Measurements from ENCODE around the gene ASCL5.

Gene ASCL5

GRCh38 chr1:201116091-201116490, 10.9 kb downstream of the ASCL5 start:
- H3K4me3 ChIP-seq (ENCODE audit: control insufficient read depth, low read depth, low read length), result no peak overlapping the region
- no peak for TF ChIP-seq CTCF (conservative IDR thresholded peaks at IDR 0.05; ENCODE audit: control insufficient read depth, insufficient read depth, low read depth, low read length)
- no peak for DNase-seq (ENCODE audit: low read depth)

- no peak for TF ChIP-seq CTCF (conservative IDR thresholded peaks at IDR 0.05; ENCODE audit: control insufficient read depth, insufficient read depth, low read depth, low read length)
- no peak for DNase-seq (ENCODE audit: low read depth)
- no peak overlapping the region for H3K4me3 ChIP-seq (ENCODE audit: control insufficient read depth, low read depth, low read length)
Measured at GRCh38 chr1:201115390-201115937, 11.5 kb downstream of the ASCL5 start.

DNA sequence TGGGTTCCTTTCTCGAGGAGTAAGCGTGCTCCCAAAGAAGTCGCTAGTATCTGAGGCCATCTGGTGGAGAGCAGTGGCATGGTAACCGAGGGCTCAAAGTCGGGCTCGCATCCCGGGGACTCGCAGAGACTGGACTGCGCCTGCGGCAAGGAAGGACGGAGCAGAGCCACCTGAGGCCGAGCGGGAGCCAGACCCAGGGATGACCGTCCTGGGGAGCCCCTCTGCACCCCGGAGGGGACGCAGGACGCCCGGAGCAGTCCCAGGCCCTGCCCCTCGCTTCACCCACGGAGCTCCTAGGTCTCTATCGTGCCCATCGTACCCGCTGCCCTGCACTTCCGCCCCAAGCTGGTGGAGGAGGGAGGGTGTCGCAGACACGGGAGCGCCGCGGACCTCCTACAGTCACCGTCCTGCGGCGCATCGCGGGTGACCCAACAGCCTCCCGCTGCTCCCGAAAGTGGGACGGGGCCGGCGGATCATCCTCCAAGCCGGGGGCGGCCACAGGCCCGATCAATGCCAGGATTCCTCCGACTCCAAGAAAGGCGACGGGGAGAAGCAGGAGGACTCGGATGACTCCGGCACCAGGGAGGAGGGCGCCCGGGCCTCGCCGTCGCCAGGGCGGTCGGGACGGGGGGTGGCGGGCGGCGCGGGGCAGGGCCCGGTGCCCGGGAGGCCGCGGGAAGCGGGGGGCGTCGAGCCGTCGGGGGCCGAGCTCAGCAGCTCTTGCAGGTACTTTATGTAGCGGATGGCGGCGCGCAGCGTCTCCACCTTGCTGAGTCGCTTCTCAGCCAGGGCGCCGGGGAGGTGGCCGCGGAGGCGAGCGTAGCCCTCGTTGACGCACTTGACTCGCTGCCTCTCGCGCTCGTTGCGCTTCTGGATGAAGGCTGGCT, 12.5 kb downstream of the ASCL5 start:
- peak overlapping the region; percentile 44 for H3K4me3 ChIP-seq (ENCODE audit: control insufficient read depth, low read depth, low read length)
- peak; percentile 82 for TF ChIP-seq CTCF (conservative IDR thresholded peaks at IDR 0.05; ENCODE audit: control insufficient read depth, insufficient read depth, low read depth, low read length)
- peak; percentile 78 for DNase-seq (ENCODE audit: low read depth)

DNA sequence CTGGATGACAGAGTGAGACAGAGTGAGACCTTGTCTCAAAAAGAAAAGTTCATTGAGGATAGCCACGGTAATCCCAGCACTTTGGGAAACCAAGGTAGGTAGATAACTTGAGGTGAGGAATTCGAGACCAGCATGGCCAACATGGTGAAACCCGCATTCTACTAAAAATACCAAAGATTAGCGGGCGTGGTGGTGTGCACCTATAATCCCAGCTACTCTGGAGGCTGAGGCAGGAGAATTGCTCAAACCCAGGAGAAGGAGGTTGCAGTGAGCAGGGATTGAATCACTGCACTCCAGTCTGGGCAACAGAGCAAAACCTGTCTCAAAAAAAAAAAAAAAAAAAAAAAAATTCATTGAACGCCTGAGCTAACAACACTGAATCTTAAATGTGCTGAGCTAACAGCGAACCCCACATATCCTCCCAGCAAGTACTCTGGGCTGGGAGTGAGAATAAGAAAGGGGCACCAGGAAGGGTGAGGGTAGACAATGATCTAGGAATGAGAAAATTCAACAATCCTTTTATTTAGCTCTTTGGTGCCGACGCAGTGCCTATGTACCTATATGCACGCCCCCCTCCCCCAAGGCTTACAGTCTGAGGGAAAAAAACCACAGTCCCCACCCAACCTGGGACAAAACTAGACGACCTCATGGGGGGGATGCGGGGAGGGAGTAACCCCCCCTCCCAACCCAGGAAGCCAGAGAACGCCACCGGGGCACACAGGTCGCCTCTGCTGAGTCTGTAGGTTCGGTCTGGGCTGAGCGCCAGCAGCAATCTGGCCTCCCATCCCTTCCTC, 13.3 kb downstream of the ASCL5 start:
- no peak for TF ChIP-seq CTCF (conservative IDR thresholded peaks at IDR 0.05; ENCODE audit: control insufficient read depth, insufficient read depth, low read depth, low read length)
- no peak for DNase-seq (ENCODE audit: low read depth)
- no peak overlapping the region for H3K4me3 ChIP-seq (ENCODE audit: control insufficient read depth, low read depth, low read length)

DNA sequence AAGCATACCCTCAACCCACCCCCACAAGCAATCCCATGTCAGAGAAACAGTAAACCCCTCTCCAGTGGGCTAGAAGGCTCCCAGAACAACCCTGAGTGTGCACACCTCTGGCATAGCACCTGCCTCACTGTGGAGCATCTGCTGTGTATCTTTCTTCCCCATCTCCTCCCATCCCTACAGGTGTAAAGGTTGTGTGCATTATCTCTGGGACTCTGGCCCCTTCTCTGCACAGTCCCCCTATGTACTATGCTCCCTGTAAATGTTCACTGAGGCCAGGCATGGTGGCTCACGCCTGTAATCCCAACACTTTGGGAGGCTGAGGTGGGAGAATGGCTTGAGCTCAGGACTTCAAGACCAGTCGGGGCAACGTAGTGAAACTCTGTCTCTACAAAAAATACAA, 14.1 kb downstream of the ASCL5 start:
- H3K4me3 ChIP-seq (ENCODE audit: control insufficient read depth, low read depth, low read length), result no peak overlapping the region
- no peak for TF ChIP-seq CTCF (conservative IDR thresholded peaks at IDR 0.05; ENCODE audit: control insufficient read depth, insufficient read depth, low read depth, low read length)
- no peak for DNase-seq (ENCODE audit: low read depth)

DNA sequence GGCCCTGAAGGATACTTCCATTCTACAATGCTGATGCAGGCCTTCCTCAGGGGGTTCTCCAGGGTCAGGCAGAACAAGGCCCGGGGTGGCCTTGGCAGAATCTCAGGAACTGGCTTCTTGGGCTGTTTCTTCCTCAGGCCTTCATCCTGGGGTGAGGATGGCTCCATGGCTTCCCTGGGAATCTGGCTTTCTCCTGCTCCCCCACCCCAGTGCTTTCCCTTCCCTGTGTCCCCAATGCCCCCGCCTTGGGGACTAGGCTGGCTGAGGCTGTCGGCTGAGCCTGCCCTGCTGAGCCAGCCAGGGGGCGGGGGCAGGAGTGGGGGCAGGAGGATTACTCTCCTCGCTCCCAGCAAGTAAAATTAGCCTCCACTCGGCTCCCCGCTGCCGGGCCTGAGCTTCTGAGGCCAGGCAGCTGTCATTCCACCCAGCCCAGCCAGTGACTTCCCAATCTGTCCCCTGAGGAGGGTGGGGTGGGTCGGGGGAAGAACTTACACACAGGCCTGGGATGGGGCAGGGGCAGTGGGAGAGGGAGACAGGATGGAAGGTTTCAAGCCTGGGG, 14.7 kb downstream of the ASCL5 start, which contains the start of gene CACNA1S:
CACNA1S (minus strand) TSS at position 254 of the 559 bp plus-strand sequence; CDS start at position 167, 87 bp downstream.
- no peak within 1 kb of the TSS for H3K4me3 ChIP-seq (ENCODE audit: control insufficient read depth, low read depth, low read length)
- no peak for TF ChIP-seq CTCF (conservative IDR thresholded peaks at IDR 0.05; ENCODE audit: control insufficient read depth, insufficient read depth, low read depth, low read length)
- DNase-seq (ENCODE audit: low read depth), result no peak

Measured in fibroblast of mammary gland (primary cell).